NCI-H1436 treated with DMSO at 0.1 percent for 48 hours (cell line): Measurements from ENCODE around the gene NFATC1.

Source experiments
- DNase-seq: peaks from one replicate; lab custom pipeline; 2025; lab: John Stamatoyannopoulos, UW

The NFATC1 gene

GRCh38 chr18:79405019-79405780 lies 9.5 kb downstream of the NFATC1 start:
- no peak for DNase-seq

- no peak for DNase-seq
Observed at GRCh38 chr18:79405781-79406575, 10.2 kb downstream of the NFATC1 start.

GRCh38 chr18:79406708-79407107 lies 11.0 kb downstream of the NFATC1 start:
- no peak for DNase-seq

GRCh38 chr18:79409313-79409712 lies 13.6 kb downstream of the NFATC1 start:
- DNase-seq: no peak

GRCh38 chr18:79410171-79410641 lies 14.5 kb downstream of the NFATC1 start:
- DNase-seq: no peak

GRCh38 chr18:79410731-79411613 lies 15.2 kb downstream of the NFATC1 start:
- DNase-seq: no peak

- no peak for DNase-seq
Observed at GRCh38 chr18:79411614-79412526, 16.1 kb downstream of the NFATC1 start.

GRCh38 chr18:79413025-79413424 lies 17.3 kb downstream of the NFATC1 start:
- no peak for DNase-seq

GRCh38 chr18:79413426-79413825 lies 17.7 kb downstream of the NFATC1 start:
- no peak for DNase-seq

- no peak for DNase-seq
Observed at GRCh38 chr18:79413901-79414300, 18.2 kb downstream of the NFATC1 start.

GRCh38 chr18:79416022-79416676 lies 20.4 kb downstream of the NFATC1 start:
- DNase-seq: no peak

GRCh38 chr18:79416677-79417052 lies 20.9 kb downstream of the NFATC1 start:
- DNase-seq: no peak

- no peak for DNase-seq
Observed at GRCh38 chr18:79418236-79418635, 22.5 kb downstream of the NFATC1 start.

- DNase-seq: no peak
Observed at GRCh38 chr18:79418642-79419041, 22.9 kb downstream of the NFATC1 start.

GRCh38 chr18:79420033-79420745 lies 24.5 kb downstream of the NFATC1 start:
- DNase-seq: no peak

- DNase-seq: no peak
Observed at GRCh38 chr18:79421275-79421857, 25.6 kb downstream of the NFATC1 start.

GRCh38 chr18:79422022-79422782 lies 26.5 kb downstream of the NFATC1 start:
- DNase-seq: no peak

- DNase-seq: no peak
Observed at GRCh38 chr18:79422783-79423165, 27.0 kb downstream of the NFATC1 start.
